NCI-H2081 (cell line): ENCODE data around the gene CUX1.

Experiments
- DNase-seq, 2 experiments: peaks; one replicate each; lab custom pipeline; 2025; lab: John Stamatoyannopoulos, UW

CUX1 gene

GRCh38 chr7:101936611-101937231 lies 119.3 kb downstream of the CUX1 start:
- no peak for DNase-seq

GRCh38 chr7:101937717-101938514 lies 120.5 kb downstream of the CUX1 start:
- no peak for DNase-seq

GRCh38 chr7:101939136-101939695 lies 121.8 kb downstream of the CUX1 start:
- DNase-seq: no peak

- no peak for DNase-seq
These were observed 122.7 kb downstream of the CUX1 start for GRCh38 chr7:101940151-101940550.

- peak in 1 of 2 experiments; percentile 68 for DNase-seq
These were observed 123.4 kb downstream of the CUX1 start for GRCh38 chr7:101940830-101941229.

GRCh38 chr7:101941481-101942383 lies 124.3 kb downstream of the CUX1 start:
- DNase-seq: no peak

- DNase-seq: no peak
These were observed 125.3 kb downstream of the CUX1 start for GRCh38 chr7:101942603-101943210.

- DNase-seq: no peak
These were observed 125.9 kb downstream of the CUX1 start for GRCh38 chr7:101943306-101943705.

GRCh38 chr7:101943889-101944600 lies 126.6 kb downstream of the CUX1 start:
- no peak for DNase-seq

- no peak for DNase-seq
These were observed 127.2 kb downstream of the CUX1 start for GRCh38 chr7:101944611-101945010.

GRCh38 chr7:101945034-101945758 lies 127.8 kb downstream of the CUX1 start:
- DNase-seq: no peak

- DNase-seq: peak; percentile 79 to 96
These were observed 130.5 kb downstream of the CUX1 start for GRCh38 chr7:101947899-101948298.

- DNase-seq: no peak
These were observed 131.2 kb downstream of the CUX1 start for GRCh38 chr7:101948650-101949049.

- DNase-seq: no peak
These were observed 133.2 kb downstream of the CUX1 start for GRCh38 chr7:101950450-101951119.

- no peak for DNase-seq
These were observed 134.3 kb downstream of the CUX1 start for GRCh38 chr7:101951757-101952156.

GRCh38 chr7:101952355-101953247 lies 135.2 kb downstream of the CUX1 start:
- no peak for DNase-seq

GRCh38 chr7:101953248-101953819 lies 135.9 kb downstream of the CUX1 start:
- no peak for DNase-seq

- DNase-seq: no peak
These were observed 137.1 kb downstream of the CUX1 start for GRCh38 chr7:101954499-101954898.
